IMR-90 (cell line): Measurements from ENCODE around the gene PRKCA. TPM values are rescaled to one million over a fixed set of nuclear protein-coding genes. Genes with fewer than 3 reads are reported as not detected.

ENCODE experiments used
- ATAC-seq: fragments of 200-7000 bp; cut with Tn5 transposase; 2 replicates; pipeline ENCODE4 v1.9.1; 2020; ENCODE audit warnings: low read depth, mild to moderate bottlenecking, moderate library complexity
- BruUV-seq: library from RNA; stranded (reverse); fragments of 400-500 nt; replicated peaks from 2 replicates; lab custom pipeline; 2021; lab: Mats Ljungman, UMichigan
- CTCF ChIA-PET: fragments of 300-600 bp; formaldehyde crosslinking; extraction: SDS; loops from one replicate; lab custom pipeline; 2021; ENCODE audit warnings: antibody characterized with exemption; lab: Yijun Ruan, JAX
- POLR2A ChIA-PET: fragments of 300-600 bp; sonication (Branson Sonifier 250); formaldehyde crosslinking; loops from one replicate; lab custom pipeline; 2022; ENCODE audit warnings: antibody characterized with exemption; ENCODE audit not compliant: unreplicated experiment; lab: Charles Lee
- DNase-seq: peaks from one replicate; pipeline ENCODE4 v3.0.0; 2013
- H2AFZ ChIP-seq: replicated peaks from 2 replicates; pipeline ENCODE3; 2013; ENCODE audit warnings: low read length, mild to moderate bottlenecking; ENCODE audit not compliant: poor library complexity
- H2AK5ac ChIP-seq: 2 replicates; pipeline ENCODE4 v1.6.1; 2013; ENCODE audit warnings: low read depth, low read length, inconsistent platforms
- H2AK9ac ChIP-seq: replicated peaks from 2 replicates; pipeline ENCODE3; 2013; ENCODE audit warnings: mild to moderate bottlenecking, low read depth, low read length, moderate library complexity; ENCODE audit not compliant: poor library complexity
- H2BK120ac ChIP-seq: 2 replicates; pipeline ENCODE4 v1.6.1; 2013; ENCODE audit warnings: low read depth, low read length, inconsistent platforms
- H2BK15ac ChIP-seq: 3 replicates; pipeline ENCODE4 v1.6.1; 2013; ENCODE audit warnings: low read depth, low read length, inconsistent platforms
- H2BK20ac ChIP-seq: 2 replicates; pipeline ENCODE4 v1.6.1; 2013; ENCODE audit warnings: low read depth, mild to moderate bottlenecking, inconsistent platforms, low read length, moderate library complexity
- H2BK5ac ChIP-seq: 2 replicates; pipeline ENCODE4 v1.6.1; 2013; ENCODE audit warnings: mild to moderate bottlenecking, low read depth, low read length, inconsistent platforms; ENCODE audit not compliant: poor library complexity, severe bottlenecking
- H3K14ac ChIP-seq: replicated peaks from 2 replicates; pipeline ENCODE4 v1.6.1; 2013; ENCODE audit warnings: low read depth, low read length, inconsistent platforms
- H3K18ac ChIP-seq: 2 replicates; pipeline ENCODE4 v1.6.1; 2013; ENCODE audit warnings: low read depth, low read length, control low read depth
- H3K23ac ChIP-seq: 2 replicates; pipeline ENCODE4 v1.6.1; 2013; ENCODE audit warnings: low read depth, low read length, inconsistent platforms
- H3K27ac ChIP-seq: 2 replicates; pipeline ENCODE4 v1.5.1; 2013; ENCODE audit warnings: mild to moderate bottlenecking, control low read depth, low read length; ENCODE audit not compliant: insufficient read depth
- H3K27me3 ChIP-seq: 2 replicates; pipeline ENCODE4 v1.6.1; 2013; ENCODE audit warnings: low read length; ENCODE audit not compliant: control insufficient read depth, insufficient read depth
- H3K36me3 ChIP-seq: 2 replicates; pipeline ENCODE4 v1.6.1; 2013; ENCODE audit warnings: low read length, mixed read lengths; ENCODE audit not compliant: control insufficient read depth, insufficient read depth
- H3K4ac ChIP-seq: 2 replicates; pipeline ENCODE4 v1.6.1; 2013; ENCODE audit warnings: low read depth, low read length, inconsistent platforms
- H3K4me1 ChIP-seq: 2 replicates; pipeline ENCODE4 v1.6.1; 2013; ENCODE audit warnings: low read length, mixed read lengths; ENCODE audit not compliant: control insufficient read depth, insufficient read depth
- H3K4me2 ChIP-seq: 2 replicates; pipeline ENCODE4 v1.6.1; 2013; ENCODE audit warnings: low read depth, mild to moderate bottlenecking, control low read depth, low read length, moderate library complexity
- H3K4me3 ChIP-seq: 2 replicates; pipeline ENCODE4 v1.5.1; 2013; ENCODE audit warnings: low read depth, mild to moderate bottlenecking, control low read depth, low read length, moderate library complexity; ENCODE audit not compliant: insufficient read depth
- H3K56ac ChIP-seq: 2 replicates; pipeline ENCODE4 v1.6.1; 2013; ENCODE audit warnings: low read length, inconsistent platforms; ENCODE audit not compliant: insufficient read depth; ENCODE audit errors: extremely low read depth
- H3K79me1 ChIP-seq, 2 experiments: 2 replicates each; pipeline ENCODE4 v1.6.1; 2013; ENCODE audit warnings: low read length in 2 of 2, inconsistent platforms in 1 of 2, low read depth in 1 of 2
- H3K9ac ChIP-seq: 2 replicates; pipeline ENCODE4 v1.6.1; 2013; ENCODE audit warnings: low read depth, low read length, control low read depth
- H3K9me1 ChIP-seq: 2 replicates; pipeline ENCODE4 v1.6.1; 2013; ENCODE audit warnings: low read length, inconsistent platforms; ENCODE audit not compliant: insufficient read depth
- H3K9me3 ChIP-seq: 2 replicates; pipeline ENCODE4 v1.6.1; 2013; ENCODE audit warnings: low read length; ENCODE audit not compliant: control insufficient read depth, insufficient read depth
- H4K20me1 ChIP-seq: 2 replicates; pipeline ENCODE4 v1.6.1; 2013; ENCODE audit warnings: low read length, inconsistent platforms; ENCODE audit not compliant: insufficient read depth
- H4K5ac ChIP-seq: 2 replicates; pipeline ENCODE4 v1.6.1; 2013; ENCODE audit warnings: mild to moderate bottlenecking, low read depth, low read length, control low read depth
- H4K8ac ChIP-seq, 2 experiments: 2 replicates each; pipeline ENCODE4 v1.6.1; 2013; ENCODE audit warnings: low read depth in 2 of 2, low read length in 2 of 2, control low read depth in 1 of 2, inconsistent platforms in 1 of 2
- H4K91ac ChIP-seq: 2 replicates; pipeline ENCODE4 v1.6.1; 2013; ENCODE audit warnings: low read depth, low read length, inconsistent platforms; ENCODE audit not compliant: insufficient read depth
- BHLHE40 ChIP-seq: fragments of 150-350 bp; IDR thresholded peaks from 2 replicates; pipeline ENCODE4 v1.6.1; 2016; ENCODE audit warnings: mild to moderate bottlenecking, low read depth, low read length
- CEBPB ChIP-seq: IDR thresholded peaks from 2 replicates; pipeline ENCODE4 v1.6.1; 2012; ENCODE audit warnings: low read depth, low read length, improper control_type of control experiment
- NFE2L2 ChIP-seq: fragments of 150-350 bp; IDR thresholded peaks from 2 replicates; pipeline ENCODE4 v1.6.1; 2016; ENCODE audit warnings: low read depth, mild to moderate bottlenecking, low read length
- RCOR1 ChIP-seq: IDR thresholded peaks from 2 replicates; pipeline ENCODE4 v1.6.1; 2012; ENCODE audit warnings: mild to moderate bottlenecking, low read length, improper control_type of control experiment; ENCODE audit not compliant: insufficient replicate concordance
- WGBS, 2 experiments: methylation state at CpG; one replicate each; pipeline versions ENCODE4 v1.1.5 to v1.1.7; 2013; ENCODE audit warnings: missing lambda C conversion rate in 2 of 2; ENCODE audit not compliant: insufficient read length in 1 of 2; ENCODE audit errors: extremely low coverage in 2 of 2; 5-methylcytosine and 5-hydroxymethylcytosine counted together
- dilution Hi-C: fragments of 300-500 bp; cut with HindIII; formaldehyde crosslinking; loops from one replicate; pipeline ENCODE4 v1.14.3; 2018; ENCODE audit warnings: low sequenced_read_pairs; ENCODE audit not compliant: unreplicated experiment
- in situ Hi-C: fragments of 300-500 bp; cut with MboI; formaldehyde crosslinking; loops from 3 replicates; pipeline ENCODE4 v1.14.3; 2019; ENCODE audit warnings: low sequenced_read_pairs, inconsistent platforms, mixed read lengths
- intact Hi-C: fragments of 100-400 bp; cut with micrococcal nuclease; formaldehyde crosslinking; loops from 2 replicates; pipeline ENCODE4 v1.10.0; 2022
- polyA plus RNA-seq, 3 experiments: library from polyadenylated mRNA; depleted of rRNA; stranded (reverse); fragments of >200 nt; gene quantifications; 2 replicates each; pipeline ENCODE4 v1.2.3, GENCODE V29; 2012; ENCODE audit warnings: low replicate concordance in 1 of 3
- total RNA-seq: library from RNA; depleted of rRNA; stranded (reverse); fragments of >200 nt; gene quantifications from 2 replicates; pipeline ENCODE4 v1.2.3, GENCODE V29; 2012

PRKCA gene
- total and polyA plus RNA-seq, 2 of the 4 experiments (the other 2 are of a cell fraction): 31.0 to 46.0 TPM

- no peak overlapping the region for H3K9ac ChIP-seq
- H3K27ac ChIP-seq: no peak overlapping the region
- no peak overlapping the region for H3K14ac ChIP-seq
- H4K20me1 ChIP-seq: peaks cover 7% of the 10 kb centered on the region; the same call in 1 of the 2 replicates
- CTCF ChIA-PET: interaction anchor here (0.7 kb wide), 1 partner anchor 514 kb away, joined by 3 read pairs; no protein-coding TSS in a partner anchor
- H2BK120ac ChIP-seq: no peak overlapping the region
- H3K4ac ChIP-seq: no peak overlapping the region
- H2AK5ac ChIP-seq: no peak overlapping the region
- no peak overlapping the region for H3K4me3 ChIP-seq
- 88% methylated on average over 5 of the region's 17 CpGs; no CpG with 5 or more reads in 1 of the 2 experiments for WGBS, 2 experiments
- POLR2A ChIA-PET: no interaction called here
- no peak overlapping the region for H3K4me2 ChIP-seq
- no peak overlapping the region for H2BK15ac ChIP-seq
- no peak overlapping the region for H3K56ac ChIP-seq
- H2BK5ac ChIP-seq: no peak overlapping the region
- dilution Hi-C loops (no loop called here), in situ Hi-C loops (loop anchor here (5.0 kb wide), 1 partner anchor 193 kb away; no protein-coding TSS in a partner anchor), intact Hi-C loops (no loop called here)
- no peak overlapping the region for H3K18ac ChIP-seq
- H3K9me1 ChIP-seq: no peaks in the 10 kb centered on the region
- TF ChIP-seq RCOR1 (no peak), NFE2L2 (no peak), BHLHE40 (no peak), CEBPB (no peak)
- no peak overlapping the region for H4K91ac ChIP-seq
- H3K9me3 ChIP-seq: no peaks in the 10 kb centered on the region
- DNase-seq (no peak), ATAC-seq (no peak)
- H3K36me3 ChIP-seq: peaks cover 10% of the 10 kb centered on the region
- no peak overlapping the region for H4K5ac ChIP-seq
- H2AK9ac ChIP-seq: no peak overlapping the region
- BruUV-seq: no TSS peak
- no peak overlapping the region for H3K23ac ChIP-seq
- no peak overlapping the region for H4K8ac ChIP-seq
- peaks cover 3 to 5% of the 10 kb centered on the region in 2 experiments; a peak in 1 of 4 replicates for H3K79me1 ChIP-seq
- no peak overlapping the region for H2AFZ ChIP-seq
- no peaks in the 10 kb centered on the region for H3K27me3 ChIP-seq
- no peak overlapping the region for H2BK20ac ChIP-seq
- no peaks in the 10 kb centered on the region for H3K4me1 ChIP-seq
These were observed 411.9 kb downstream of the PRKCA start for GRCh38 chr17:66714046-66715023.
